NCI-H345 treated with DMSO at 0.1 percent for 48 hours (cell line): ENCODE measurements around the gene H3-3A.
"Not testable (repeated sequence)": the region's sequence is repeated elsewhere in the genome, so short reads cannot be mapped to it uniquely, and the experiment has no call there.

Source experiments
- DNase-seq: peaks from one replicate; lab custom pipeline; 2025; ENCODE audit not compliant: unreplicated experiment; lab: John Stamatoyannopoulos, UW

The H3-3A gene

DNA sequence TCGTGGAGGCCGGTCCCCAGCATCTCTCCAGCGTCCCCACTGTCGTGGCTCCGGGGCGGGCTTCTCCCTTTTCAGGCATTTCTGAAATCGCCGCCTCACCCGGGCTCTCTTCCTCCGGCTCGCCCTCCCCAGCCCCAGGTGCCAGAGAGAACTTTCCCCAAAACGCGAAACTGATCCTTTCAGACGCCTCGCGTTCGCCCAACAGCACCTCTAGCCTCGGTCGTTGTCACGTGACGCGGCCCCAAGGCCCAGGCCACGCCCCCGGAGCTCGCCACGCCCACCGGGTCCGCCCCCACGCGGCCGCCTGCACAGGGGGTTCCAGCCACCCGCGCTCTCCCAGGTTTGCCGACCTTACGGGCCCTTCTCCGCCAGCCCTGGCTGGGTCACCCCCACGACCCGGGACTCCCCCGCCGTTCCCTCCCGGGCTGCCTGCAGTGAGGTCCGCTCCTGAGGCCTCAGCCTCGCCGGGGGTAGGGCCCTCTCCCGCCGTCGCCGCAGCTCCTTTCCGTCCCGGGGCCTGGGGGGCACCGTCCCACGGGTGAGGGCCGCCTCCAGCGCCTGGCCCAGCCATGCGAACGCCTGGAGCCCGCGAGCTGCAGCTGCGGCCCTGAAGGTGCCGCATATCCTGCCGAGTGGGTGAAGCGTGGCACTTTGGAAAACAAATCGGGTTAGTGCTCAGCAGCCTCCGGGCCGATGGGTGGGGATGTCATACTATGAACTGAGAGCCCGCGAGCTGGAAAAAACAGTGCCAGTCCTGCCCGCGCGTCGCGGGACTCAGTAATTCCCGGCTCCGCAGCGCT is 21.0 kb downstream of the H3-3A start:
- peak; percentile 49 for DNase-seq

DNA sequence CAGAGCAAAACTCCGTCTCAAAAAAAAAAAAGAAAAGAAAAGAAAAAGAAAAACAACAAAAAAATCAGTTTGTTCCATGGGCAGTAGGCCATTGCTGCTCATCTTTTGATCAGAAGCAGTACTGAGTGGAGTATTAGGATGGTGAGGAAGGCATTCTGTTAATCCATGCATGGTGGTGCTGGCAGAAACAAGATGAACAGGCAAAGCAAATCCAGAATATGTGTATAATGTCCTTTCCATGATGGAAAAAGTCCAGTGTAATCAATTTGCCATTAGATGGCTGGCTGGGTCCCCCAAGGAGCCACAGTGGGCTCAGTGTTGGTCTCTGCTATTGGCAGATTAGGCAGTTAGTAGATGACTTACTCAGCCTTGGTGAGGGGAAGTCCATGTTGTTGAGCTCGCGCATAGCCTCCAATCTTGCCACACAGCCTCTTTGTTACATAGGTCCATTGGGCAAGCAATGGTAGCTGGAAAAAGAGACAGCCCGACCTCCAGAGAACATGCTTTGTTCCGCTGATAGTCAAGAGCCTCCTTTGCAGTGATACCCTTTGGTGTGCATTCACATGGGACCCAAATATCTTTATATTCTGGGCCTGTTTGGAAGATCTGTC is 23.3 kb downstream of the H3-3A start:
- DNase-seq: no peak

DNA sequence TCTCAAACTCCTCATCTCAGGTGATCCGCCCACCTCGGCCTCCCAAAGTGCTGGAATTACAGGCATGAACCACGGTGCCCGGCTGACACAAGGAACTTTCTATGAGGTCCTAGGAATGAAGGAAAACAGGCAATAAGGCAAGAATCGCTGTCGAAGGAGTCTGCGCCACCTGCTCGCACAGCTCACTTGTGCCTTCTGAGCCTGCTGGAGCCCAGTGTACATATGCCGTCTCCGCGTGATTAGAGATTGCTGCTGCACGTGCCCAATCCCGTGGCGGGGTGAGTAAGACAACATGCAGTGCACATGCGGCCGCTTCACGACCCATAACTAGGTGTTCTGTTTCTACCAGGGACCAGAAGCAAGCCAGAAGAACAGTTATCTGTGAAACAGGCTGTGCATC is 24.3 kb downstream of the H3-3A start:
- no peak for DNase-seq

DNA sequence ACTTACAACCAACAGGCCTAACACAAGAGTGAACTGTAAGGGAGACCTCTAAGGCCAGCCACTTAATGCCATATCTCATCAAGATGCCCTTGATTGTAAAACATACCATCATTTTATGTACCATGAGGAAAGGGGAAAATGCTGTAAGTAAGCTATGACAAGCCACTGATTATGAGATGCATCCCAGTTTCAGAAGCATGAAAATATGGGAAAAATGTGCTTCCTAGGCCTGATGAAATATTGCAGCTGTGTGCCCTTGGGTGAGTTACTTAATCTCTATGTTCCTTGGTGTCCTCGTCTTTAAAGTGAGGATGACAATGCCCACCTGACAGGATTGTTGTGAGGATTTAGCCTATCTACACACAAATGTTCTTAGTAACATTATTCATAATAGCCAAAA is 28.9 kb downstream of the H3-3A start:
- DNase-seq: no peak

DNA sequence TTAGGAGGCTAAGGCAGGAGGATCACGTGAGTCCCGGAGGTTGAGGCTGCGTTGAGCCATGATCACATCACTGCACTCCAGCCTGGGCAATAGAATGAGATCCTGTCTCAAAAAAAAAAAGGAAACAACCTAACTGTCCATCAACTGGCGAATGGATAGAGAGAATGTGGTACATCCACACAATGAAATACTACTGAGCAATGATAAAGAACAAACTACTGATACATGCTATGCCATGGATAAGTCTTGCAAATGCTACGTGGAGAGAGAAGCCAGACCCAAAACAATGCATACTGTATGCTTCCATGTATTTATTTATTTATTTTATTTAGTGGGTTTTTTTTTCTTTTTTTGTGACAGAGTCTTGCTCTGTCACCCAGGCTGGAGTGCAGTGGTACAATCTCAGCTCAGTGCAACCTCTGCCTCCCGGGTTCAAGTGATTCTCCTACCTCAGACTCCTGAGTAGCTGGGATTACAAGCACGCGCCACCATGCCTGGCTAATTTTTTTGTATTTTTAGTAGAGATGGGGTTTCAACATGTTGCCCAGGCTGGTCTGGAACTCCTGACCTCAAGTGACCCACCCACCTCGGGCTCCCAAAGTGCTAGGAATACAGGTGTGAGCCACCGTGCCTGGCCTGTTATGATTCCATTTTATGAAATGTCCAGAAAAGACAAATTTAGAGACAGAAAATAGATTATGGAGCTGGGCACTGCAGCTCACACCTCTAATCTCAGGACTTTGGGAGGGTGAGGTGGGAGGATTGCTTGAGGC is 29.7 kb downstream of the H3-3A start:
- not testable (repeated sequence) for DNase-seq

DNA sequence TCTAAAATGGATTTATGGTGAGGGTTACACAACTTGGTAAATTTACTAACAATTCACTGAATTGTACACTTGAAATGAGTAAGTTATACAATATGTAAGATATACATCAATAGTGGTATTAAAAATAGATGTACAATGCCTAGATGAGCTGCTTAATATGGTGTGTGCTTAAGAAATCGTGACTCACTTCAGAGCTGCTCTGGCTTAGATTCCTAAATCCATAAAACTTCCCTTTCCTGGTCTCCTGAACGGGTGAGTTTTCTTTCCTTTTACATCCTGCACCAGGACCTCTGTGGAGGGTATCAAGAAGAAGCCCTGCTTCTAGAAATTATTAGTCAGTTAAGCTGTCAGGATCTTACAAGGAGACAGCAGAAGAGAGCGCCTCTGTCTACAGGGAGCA is 30.4 kb downstream of the H3-3A start:
- DNase-seq: no peak

DNA sequence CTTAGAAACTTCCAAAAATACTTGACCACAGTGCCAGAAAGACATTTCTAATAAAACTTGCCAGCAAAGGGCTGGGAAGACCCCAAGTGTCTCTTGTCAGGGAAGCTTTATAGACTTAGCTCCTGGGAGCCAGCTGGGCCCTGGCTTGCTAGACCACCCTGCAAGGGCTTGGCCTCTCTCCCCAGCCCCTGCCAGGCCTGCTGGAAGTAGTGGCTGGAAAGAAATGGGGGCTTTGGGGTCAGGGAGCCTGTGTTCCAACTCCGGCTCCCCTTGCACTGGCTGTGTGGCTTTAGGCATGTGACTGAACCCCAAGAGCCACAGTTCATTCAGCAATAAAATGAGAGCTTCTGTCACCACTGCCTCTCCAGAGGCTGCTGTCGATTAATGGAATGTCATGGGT is 31.1 kb downstream of the H3-3A start:
- DNase-seq: no peak

DNA sequence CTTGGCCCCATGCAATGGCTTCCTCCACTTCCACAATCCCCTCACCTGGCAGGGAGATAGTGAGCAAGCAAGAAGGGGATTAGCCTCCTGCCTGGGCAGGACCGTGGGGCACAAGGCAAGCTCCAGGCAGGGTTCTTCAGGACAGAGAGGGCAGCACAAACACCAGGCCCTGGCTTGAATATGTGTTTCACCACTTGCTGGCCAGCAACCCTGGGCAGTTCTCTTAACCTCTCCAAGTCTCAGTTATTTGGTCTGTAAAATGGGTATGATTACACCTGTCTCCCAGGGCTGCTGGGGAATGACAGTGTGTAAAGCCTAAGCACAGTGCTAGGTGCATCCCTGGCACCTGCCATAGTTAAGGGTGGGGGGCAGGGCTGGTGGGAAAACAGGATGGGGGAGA is 31.9 kb downstream of the H3-3A start:
- no peak for DNase-seq

DNA sequence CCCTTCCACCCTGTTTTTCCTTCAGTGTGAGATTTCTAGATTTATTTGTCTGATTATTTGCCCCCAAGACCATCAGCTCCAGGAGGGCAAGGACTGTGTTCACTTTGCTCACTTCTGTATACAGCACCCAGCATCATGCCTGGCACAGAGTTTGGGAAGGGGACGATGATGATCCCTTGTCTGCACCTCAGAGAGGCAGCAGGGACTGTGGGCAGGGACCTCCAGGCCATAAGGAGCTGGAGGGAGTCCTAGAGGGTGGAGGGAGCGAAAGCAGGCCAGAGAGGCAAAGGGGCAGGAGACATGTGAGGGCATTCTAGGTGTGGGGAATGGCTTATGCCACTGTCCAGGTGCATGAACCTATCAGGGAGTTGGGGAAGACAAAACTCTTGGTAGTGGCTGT is 32.8 kb downstream of the H3-3A start:
- no peak for DNase-seq

DNA sequence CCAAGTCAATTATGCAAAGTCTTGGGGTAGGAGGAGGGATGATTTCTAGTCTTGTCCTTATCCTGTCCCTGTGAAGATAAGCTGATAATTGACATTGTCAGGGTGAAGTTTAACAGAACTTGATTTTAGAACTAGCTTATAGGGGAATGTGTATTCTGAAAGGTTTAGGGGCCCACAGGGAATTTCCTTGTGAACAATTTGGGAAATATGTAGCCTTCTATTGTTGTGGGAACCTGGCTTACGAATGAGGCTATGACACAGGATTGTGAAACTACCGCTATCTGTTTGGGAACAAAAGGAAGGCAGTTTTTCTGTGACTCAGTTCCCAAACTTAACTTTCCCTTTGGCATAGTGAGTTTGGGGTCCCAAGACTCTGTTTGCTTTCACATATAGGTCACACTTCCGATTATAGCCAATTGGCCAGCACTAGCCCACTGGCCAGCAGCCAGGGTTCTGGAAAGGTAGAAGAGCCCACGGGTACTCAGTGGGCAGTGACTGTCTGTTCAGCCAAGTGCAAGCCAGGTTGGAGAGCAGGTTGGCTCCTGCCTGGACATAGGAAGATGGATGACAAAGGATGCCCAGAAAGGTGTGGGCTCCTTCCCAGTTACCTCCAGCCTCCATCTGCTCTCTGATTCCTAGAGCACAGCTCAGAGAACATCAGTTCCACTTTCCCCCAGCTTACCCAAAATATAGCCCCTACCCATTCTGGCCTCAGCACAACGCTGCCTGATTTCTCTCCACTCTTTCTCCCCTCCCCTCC is 35.5 kb downstream of the H3-3A start:
- no peak for DNase-seq

DNA sequence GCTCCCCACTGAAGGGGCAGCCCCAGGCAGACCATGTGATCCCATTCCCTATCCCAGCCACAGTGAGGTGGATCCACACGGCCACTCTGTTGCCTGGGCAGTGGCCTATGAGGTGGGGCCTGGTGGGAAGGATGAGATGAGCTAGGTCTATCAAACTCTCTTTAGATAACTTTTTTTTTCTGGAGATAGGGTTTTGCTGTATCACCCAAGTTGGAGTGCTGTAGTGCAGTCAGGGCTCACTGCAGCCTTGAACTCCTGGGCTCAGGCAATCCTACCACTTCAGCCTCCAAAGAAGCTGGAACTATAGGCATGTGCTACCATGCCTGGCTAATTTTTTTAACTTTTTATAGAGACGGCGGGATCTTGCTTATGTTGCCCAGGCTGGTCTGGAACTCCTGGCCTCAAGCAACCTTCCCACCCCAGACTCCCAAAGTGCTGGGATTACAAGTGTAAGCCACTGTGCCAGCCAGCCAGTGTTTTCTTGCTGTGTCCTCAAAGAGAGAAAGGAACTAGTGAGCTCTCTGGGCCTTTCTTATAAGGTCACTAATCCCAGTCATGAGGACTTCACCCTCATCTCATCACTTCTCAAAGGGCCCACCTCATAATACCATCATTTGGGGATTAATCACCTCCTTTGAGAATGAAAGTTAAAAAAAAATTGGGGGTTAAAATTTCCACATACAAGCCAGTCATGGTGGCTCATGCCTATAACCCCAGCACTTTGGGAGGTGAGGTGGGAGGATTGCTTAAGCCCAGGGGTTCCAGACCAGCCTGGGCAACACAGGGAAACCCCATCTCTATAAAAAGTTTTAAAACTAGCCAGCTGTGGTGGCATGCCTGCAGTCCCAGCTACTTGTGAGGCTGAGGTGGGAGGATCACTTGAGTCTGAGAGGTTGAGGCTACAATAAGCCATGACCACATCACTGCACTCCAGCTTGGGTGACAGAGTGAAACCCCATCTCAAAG is 36.6 kb downstream of the H3-3A start:
- DNase-seq: no peak

DNA sequence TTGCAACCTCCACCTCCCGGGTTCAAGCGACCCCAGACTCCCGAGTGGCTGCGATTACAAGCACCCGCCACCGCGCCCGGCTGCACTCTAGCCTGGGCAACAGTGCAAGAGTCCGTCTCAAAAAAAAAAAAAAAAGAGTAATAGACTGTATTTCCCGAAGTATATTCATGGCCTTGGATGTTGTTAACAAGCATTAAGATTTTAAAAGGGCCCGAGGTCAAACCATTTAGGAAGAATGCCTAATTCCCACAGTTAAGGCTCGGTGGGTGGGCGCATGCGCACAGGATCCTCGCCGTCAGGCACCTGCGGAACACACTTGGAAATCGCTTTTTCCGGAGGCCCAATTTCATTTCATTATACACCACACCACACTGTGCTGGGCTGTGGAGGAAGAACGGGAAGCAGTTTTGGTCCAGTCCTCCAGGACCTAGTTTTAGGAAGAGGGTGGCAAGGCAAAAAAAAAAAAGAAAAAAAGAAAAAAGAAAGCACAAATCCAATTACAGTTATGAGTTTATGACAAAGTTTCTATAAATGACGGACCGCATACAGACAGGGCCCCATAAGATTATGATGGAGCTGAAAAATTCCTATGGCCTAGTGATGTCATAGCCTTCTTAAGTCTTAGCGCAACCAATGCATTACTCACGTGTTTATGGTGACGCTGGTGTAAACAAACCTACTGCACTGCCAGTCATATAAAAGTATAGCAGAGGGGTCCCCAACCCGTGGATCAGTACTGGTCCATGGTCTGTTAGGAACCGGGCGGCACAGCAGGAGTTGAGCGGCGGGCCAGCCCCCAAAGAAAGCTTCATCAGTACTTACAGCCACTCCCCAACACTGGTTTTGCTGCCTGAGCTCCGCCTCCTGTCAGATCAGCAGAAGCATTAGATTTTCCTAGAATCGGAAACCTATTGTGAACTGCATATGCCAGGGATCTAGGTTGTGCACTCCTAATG is 38.2 kb downstream of the H3-3A start:
- peak; percentile 29 for DNase-seq

DNA sequence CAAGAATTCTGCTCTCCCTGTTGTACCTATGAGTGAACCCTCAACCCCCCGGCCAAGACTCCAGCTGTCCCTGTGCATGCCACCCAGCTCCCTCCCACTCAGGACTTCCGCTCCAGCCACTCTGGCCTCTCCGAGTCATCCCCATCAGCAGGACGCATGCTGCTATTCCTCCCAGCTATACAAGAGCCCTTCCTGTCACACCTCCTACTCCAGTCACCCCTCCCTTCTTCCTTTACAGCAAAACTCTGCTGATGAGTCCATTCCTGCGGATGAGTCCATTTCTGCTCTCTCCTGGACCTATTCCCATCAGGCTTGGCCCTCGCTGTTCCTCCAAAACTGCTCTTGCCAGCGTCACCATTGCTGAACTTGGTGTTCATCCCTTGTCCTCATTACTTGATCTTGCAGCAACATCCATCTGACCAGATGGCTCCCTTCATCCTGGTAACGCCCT is 42.2 kb downstream of the H3-3A start:
- no peak for DNase-seq

DNA sequence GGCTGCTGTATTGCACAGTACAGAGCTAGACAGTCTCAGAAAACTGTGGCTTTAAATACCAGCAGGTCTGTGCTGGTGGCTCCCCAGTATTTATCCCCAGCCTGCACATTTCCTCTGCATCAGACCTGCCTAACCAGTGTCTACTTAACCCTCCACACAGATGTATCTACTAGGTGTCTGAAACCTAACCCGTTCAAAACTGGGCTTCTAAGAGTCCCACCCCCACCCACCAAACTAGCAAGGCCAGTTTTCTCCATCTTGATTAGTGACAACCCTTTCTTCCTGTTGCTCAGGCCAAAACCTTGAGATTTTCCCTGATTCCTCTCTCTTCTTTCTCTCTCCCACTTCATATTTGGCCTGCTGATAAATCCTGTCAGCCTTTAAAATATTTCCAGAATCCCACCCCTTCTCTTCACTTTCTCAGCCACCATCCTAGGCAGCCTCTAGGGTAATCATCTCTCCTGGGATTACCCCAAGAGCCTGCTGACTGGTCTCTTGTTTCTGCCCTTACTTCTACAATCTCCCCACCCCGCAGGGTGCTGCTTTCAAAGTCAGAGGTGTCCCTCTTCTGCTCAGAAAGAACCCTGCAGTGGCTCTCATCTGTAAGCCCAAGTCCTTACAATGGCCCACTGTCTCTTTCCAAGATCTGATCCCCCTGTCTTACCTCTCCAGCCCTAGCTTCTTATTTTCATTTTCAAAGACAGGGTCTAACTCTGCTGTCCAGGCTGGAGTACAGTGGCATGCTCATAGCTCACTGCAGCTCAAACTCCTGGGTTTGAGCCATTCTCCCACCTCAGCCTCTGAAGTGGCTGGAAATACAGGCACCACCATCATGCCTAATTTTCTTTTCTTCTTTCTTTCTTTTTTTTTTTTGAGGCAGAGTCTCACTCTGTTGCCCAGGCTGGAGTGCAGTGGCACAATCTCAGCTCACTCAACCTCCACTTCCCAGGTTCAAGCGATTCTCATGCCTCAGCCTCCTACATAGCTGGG is 45.2 kb downstream of the H3-3A start:
- no peak for DNase-seq

DNA sequence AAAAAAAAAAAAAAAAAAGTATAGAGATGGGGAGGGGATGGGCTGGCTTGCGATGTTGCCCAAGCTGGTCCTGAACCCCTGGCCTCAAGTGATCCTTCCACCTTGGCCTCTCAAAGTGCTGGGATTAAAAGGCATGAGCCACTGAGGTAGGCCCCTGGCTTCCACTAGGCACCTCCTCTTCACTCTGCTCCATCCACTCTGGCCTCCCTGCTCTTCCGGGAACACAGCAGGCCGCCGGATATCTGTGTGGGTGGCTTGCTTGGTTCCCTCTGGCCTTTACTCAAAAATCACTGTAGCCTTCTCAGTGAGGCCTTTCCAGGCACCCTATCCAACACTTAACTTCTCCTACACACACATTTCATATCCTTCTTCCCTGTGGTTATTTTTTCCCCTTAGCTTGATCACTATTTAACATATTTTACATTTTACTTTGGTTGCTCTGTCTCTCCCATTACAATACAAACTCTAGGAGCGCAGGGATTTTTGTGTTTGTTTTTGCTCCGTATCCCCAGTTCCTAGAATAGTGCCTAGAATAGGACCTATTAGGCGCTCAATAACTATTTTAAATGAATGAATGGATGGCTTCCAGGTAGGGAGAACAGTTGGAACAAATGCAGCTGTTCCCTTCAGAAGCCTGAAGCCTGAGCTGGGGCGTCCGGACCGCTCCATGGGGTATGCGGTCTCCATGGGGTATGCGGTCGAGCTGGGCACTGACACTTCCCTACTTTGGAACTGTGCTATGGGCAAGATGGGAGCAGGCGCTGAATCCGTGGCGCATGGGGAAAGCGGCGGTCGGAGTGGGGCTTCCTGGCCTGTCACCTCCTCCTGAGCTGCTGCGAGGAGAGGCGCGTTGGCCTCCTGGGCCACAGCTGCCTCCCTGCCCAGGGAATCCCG is 46.7 kb downstream of the H3-3A start:
- DNase-seq: no peak

DNA sequence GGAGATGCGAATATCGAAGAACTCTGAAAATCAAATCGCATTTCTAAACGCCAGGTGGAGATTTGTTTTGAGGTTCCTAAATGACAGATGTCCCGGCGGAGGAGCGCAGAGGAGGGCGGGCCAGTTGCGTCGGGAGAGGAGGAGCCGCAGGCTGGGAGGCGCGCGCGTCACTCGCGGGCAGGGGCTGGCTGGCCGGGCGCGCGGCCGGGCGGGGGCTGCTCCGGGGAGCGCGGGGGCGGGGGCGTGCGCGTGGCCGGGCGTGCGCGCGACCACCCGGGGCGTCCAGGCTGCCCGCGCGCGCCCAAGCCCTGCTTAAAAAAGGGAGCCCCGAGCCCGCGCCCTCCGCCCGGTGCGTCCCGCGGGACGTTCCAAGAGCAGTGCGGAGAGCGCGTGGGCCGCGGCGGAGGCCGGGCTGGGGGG is 47.3 kb downstream of the H3-3A start:
- peak; percentile 79 for DNase-seq
